Measurements from ENCODE around the gene S100A6.

The S100A6 gene

DNA sequence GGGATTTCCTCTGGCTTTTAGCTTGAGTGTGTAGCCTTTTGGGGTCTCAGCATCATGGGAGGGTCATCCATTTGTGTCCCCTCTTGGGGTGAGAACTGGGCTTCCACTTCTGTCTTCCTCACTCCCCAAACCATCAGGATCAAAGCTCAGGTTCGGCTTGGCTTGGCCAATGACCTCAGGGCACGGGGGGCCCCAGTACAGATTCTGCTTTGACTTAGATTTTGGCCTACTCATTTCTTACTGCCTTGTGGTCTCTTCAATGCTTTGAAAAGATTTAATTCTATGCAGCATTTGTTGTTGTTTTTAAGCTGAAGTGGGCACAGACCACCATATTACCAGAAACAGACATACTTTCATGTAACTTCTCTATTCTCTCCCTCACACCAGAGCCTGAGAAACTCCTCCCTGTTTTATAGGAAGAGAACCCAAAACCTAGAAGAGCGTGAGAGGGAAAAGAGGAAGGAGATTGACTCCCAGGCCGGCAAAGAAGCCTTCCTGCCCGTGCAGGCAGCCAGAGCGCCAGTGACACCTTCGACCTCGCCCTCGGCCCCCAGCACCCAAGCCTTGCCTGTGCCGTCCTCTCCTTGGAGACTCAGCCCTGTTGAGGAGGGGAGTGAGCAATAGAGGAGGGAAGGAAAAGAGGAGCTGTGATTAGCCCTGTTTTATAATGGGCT lies 15.2 kb upstream of the S100A6 start:
- ChIA-PET CTCF (interaction anchor here (1.6 to 9.1 kb wide), 7 partner anchors 10 to 40 kb away, joined by 4 to 92 read pairs (median 17); partner anchors contain the start of genes S100A2 and S100A5), POLR2A (interaction anchor here (1.3 to 2.7 kb wide), 3 partner anchors 15 to 18 kb away, joined by 3 to 9 read pairs (median 7); partner anchors contain the start of gene S100A6)
- TF ChIP-seq, protein P1, sequence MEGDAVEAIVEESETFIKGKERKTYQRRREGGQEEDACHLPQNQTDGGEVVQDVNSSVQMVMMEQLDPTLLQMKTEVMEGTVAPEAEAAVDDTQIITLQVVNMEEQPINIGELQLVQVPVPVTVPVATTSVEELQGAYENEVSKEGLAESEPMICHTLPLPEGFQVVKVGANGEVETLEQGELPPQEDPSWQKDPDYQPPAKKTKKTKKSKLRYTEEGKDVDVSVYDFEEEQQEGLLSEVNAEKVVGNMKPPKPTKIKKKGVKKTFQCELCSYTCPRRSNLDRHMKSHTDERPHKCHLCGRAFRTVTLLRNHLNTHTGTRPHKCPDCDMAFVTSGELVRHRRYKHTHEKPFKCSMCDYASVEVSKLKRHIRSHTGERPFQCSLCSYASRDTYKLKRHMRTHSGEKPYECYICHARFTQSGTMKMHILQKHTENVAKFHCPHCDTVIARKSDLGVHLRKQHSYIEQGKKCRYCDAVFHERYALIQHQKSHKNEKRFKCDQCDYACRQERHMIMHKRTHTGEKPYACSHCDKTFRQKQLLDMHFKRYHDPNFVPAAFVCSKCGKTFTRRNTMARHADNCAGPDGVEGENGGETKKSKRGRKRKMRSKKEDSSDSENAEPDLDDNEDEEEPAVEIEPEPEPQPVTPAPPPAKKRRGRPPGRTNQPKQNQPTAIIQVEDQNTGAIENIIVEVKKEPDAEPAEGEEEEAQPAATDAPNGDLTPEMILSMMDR (IDR thresholded peaks at IDR 0.05; ENCODE audit: insufficient read depth, low read length, missing control alignments) = no peak

DNA sequence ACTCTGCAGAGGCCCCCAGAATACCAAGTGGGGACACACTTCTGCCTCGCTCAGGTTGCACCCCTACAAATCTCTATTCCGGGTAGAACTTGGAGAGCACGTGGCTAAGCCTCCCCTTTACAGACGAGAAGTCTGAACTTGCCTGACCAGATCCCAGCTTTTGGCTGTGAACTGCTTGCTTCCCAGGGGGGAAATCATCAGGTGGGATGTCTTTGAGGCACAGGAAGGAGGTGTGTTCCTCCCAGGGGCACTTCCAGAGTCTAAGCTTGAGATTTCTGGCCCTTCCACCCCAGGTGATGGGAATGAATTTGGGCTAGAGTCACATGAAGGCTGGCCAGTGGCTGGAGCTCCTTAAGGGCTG lies 14.6 kb upstream of the S100A6 start:
- POLR2A ChIA-PET = interaction anchor here (2.2 to 2.7 kb wide), 2 partner anchors 16 to 17 kb away, joined by 7 to 9 read pairs; no protein-coding TSS in a partner anchor
- CTCF ChIA-PET = interaction anchor here (1.6 to 9.1 kb wide), 4 partner anchors 13 to 40 kb away, joined by 17 to 92 read pairs (median 46); partner anchors contain the start of gene S100A2
- H3K4me3 ChIP-seq (ENCODE audit: low read depth, low read length) = no peak overlapping the region
- TF ChIP-seq, protein P1 (IDR thresholded peaks at IDR 0.05; ENCODE audit: insufficient read depth, low read length, missing control alignments) = no peak
- no peak for DNase-seq (ENCODE audit: low read depth, low spot score)

More for the DNA sequence above, 15.2 kb upstream of the S100A6 start:
- no peak for DNase-seq (ENCODE audit: low read depth, low spot score)
- H3K4me3 ChIP-seq (ENCODE audit: low read depth, low read length) = no peak overlapping the region

DNA sequence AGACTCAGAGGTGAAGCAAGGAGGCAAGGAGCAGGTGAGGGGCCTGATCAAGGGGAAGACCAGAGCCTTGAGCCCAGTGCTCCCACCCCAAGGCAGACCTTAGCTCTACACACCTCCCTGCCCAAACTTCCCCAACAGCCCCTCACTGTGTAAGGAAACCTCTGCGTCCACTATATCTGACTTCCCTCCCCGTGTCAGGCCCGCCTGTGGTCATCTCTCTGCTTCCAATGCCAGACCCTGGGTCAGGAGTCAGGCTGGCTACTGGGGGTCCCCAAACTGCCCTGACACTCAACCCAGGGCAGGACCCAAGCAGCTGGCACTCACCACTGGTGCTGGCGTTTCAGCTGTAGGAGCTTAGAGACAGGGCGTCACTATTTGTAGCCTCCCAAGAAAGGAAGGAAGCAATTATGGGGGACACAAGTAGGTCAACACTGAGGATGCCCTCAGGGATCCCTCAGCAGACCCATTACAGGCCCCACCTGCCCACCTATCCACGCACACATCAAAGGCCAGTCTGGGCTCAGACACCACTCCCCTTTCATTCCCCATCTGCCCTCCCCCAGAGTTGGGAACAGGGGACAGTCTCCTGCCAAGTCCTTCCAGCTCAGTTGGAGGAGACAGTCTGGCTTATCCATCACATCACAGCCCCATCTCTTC lies 14.1 kb upstream of the S100A6 start:
- TF ChIP-seq, protein P1 (IDR thresholded peaks at IDR 0.05; ENCODE audit: insufficient read depth, low read length, missing control alignments) = no peak
- DNase-seq (ENCODE audit: low read depth, low spot score) = no peak
- ChIA-PET CTCF (interaction anchor here (1.6 to 9.1 kb wide), 4 partner anchors 14 to 39 kb away, joined by 17 to 92 read pairs (median 46); partner anchors contain the start of gene S100A2), POLR2A (interaction anchor here (2.2 to 2.7 kb wide), 2 partner anchors 16 kb away, joined by 7 to 9 read pairs; no protein-coding TSS in a partner anchor)
- no peak overlapping the region for H3K4me3 ChIP-seq (ENCODE audit: low read depth, low read length)

DNA sequence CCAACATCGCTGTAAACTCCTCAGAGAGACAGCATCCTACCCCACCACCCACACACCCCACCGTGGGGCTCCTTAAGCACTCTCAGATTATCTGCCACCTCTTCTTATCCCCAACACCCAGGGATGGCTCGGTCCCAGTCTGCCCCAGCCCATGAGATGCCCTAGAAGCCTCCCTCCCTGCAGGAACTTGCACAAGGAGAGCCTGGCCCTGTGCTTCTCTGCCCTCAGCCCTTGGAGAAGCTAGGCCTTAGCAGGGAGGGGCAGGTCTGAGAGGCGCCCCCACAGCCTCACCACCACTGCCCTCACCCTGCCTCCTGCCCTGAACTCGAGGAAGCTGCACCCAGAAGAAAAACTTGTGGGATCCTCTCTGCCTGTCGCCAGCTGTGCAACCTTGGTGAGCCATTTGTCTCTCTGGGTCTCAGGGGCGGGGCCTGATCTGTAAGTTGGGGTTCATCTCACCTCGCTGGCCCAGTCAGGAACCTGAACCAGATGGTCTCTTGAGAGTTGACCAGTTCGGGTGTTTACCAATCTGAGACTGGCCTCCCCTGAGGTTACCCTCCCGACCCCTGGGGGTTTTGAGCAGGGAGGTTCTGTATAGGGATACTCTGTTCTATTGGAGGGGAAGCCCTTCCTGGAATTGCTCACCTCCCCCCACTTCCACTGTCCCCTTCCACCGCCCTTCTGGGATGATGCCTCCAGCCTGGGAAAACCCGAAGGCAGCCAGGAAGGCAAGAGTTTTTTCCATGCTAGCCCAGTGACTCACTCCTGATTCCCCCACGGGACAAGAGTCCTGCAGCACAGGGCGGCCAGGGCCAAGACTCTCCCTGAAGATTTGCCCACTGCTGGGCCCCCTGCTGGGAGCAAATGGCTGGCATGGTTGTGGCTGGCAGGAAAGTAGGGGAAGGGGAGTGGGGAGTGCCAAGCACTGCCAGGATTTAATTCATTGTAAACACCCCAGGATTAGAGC lies 13.2 kb upstream of the S100A6 start, which contains the start of gene S100A3:
S100A3 (minus strand) TSS at position 537 of the 967 bp plus-strand sequence. CDS start 773 bp downstream, outside the sequence.
- ChIA-PET POLR2A (interaction anchor here (1.6 to 2.7 kb wide), 2 partner anchors 15 to 17 kb away, joined by 4 to 9 read pairs; no protein-coding TSS in a partner anchor), CTCF (interaction anchor here (1.6 to 9.1 kb wide), 5 partner anchors 15 to 38 kb away, joined by 17 to 92 read pairs (median 74); partner anchors contain the start of genes S100A2 and S100A6)
- H3K4me3 ChIP-seq (ENCODE audit: low read depth, low read length) = no peak within 1 kb of the TSS; the same call in 1 of the 2 replicates
- no peak for DNase-seq (ENCODE audit: low read depth, low spot score)
- TF ChIP-seq, protein P1 (IDR thresholded peaks at IDR 0.05; ENCODE audit: insufficient read depth, low read length, missing control alignments) = peak; percentile 39

DNA sequence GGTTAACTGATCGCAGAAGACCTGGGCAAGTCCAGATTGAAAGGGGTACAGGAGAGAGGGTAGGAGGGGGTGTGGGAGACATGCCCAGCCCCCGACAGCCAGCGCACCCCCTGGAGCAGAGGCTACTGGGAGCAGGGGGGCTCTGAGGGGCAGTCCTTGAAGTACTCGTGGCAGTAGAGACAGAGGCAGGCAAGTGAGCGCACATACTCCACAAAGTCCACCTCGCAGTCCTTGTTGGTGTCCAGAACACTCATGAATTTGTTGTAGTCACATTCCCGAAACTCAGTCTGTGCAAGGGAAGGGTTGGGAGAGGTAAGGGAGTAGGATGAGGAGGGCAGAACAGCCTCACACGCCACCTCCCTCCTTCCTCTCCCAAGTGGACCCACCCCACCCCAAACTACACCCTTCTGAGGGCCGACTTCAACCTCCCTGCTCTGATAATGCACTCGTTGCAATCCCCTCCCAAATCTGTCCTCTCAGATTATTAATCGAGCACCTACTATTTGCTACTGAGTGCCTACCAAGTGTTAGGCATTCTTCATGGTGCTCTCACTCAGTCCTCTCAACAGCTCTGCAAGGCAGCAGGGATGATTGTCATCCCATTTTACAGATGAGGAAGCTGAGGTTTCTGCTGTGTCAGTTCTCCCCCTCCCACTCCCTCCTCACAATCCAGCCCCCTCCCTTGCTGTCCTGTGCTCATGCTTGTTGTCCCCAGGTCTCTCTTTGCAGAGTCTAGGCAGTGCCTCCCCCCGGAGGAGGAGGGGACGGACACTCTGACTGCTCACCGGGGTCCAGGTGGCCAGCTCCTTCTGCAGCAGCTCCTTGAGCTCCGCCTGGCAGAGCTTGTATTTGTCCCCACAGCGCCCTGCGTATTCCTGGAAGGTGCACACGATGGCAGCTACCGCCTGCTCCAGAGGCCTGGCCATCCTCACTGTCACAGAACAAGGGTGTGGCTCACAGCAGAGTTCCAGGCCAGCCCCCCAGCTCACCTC lies 12.1 kb upstream of the S100A6 start:
- no peak overlapping the region for H3K4me3 ChIP-seq (ENCODE audit: low read depth, low read length)
- DNase-seq (ENCODE audit: low read depth, low spot score) = no peak
- TF ChIP-seq, protein P1 (IDR thresholded peaks at IDR 0.05; ENCODE audit: insufficient read depth, low read length, missing control alignments) = no peak
- ChIA-PET CTCF (interaction anchor here (1.7 to 9.1 kb wide), 4 partner anchors 14 to 23 kb away, joined by 4 to 92 read pairs (median 77); partner anchors contain the start of genes S100A2 and S100A6), POLR2A (interaction anchor here (0.6 to 5.0 kb wide), 3 partner anchors 14 to 1511 kb away, joined by 3 to 128 read pairs (median 4); partner anchors contain the start of genes S100A11 and S100A6)

All from AG04449 (cell line).